Stimulated activated CD4-positive, alpha-beta T cell treated with anti-CD3 and anti-CD28 coated beads, Interleukin-15, amount 100 ng/mL, for 24 hours (primary cell): Measurements from ENCODE around the gene ATF3.

Experiments used
- DNase-seq: peaks from one replicate; pipeline ENCODE4 v3.0.0-alpha.2; 2020

Gene ATF3

DNA sequence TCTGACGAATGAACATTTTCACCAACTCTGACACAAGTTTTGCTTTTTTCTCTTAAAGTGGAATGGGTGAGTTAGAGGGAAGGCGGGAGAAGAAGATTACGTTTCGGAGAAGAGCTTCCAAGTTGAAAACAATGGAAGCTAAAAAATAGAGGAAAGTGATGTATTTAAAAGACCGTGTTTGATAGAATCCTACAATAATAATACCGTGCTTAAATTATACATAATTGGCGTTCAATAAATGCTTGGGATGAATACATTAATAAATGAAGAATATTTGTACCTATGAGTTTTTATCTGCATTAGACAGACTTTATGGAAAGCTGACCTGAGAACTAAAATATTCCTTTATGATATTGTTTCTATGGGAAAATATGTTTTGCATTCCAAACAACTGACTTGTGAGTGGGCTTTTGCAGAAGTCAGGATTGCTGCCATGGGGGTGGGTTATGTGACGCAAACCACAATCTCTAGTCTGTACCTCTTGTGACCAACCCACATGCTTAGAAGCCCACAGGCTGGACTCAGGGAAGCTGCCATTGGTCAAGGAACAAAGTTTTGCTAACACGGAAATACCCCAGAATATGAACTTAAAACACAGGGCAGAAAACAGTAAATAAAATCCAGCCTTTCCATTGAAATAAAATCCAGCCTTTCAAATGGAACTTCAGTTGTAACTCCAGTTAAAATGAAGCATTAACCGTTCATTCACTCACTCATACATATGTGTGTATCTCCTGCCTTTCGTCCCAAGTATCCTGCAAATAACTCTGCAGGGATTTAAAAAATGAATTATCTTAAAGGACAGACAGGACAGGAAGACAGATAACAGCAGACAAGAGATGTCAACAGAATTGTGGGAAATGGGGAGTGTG is 21.3 kb upstream of the ATF3 start:
- no peak for DNase-seq

DNA sequence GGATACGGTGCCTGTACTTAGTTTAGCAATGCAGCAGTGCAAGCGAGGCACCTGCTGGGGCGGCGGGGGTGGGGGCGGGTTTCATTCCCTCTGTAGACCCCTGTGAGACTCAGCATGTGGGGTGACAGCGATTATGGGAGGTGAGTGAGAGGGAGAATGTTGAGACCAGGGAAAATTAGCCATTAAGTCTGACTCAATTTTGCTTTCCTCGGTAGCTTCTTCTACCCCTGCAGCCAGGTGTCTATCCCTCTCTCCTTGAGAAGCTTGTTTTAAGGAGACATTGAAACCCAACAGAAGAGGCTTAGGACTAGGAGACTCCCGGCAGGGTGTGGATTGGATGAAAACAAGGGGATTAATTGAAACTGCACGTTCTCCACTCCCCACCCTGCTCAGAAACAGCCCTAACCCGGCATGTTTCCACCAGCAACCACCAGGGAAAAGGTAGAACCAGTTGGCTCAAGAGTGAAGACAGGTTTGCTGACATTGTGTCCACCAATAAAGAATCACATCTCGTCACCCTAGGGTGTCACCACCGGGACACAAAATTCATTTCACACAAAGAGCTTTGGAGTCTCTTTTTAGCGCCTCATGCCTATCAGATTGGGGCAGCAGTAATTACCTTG is 20.6 kb upstream of the ATF3 start:
- DNase-seq, result no peak

DNA sequence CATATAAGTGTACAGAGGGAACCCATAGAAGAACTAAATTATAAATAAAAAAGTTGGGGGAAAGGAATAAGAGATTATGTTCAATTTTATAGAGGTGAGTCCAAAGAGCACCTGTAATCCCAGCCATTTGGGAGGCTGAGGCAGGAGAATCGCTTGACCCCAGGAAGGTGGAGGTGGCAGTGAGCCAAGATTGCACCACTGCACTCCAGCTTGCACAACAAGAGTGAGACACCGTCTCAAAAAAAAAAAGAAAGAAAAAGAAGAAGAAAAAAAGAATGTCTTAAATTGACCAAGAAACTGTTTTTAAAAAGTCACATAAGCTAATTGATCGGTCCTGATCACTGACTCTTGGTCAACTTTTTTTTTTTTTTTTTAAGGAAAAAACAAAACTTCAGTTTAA is 19.1 kb upstream of the ATF3 start:
- no peak for DNase-seq

DNA sequence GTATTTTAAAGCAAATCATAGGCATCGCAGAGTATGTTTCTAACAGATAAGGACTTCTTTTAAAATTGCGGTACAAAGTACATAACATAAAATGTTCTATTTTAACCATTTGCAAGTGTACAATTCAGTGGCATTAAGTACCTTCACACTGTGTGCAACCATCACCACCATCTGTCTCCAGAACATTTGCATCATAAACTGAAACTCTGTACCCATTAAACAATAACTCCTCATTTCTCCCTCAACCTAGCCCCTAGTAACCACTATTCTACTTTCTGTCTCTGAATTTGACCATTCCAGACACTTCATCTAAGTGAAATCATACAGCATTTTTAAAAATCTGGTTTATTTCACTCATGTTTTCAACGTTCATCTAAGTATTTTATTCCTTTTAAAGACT is 16.6 kb upstream of the ATF3 start:
- no peak for DNase-seq

DNA sequence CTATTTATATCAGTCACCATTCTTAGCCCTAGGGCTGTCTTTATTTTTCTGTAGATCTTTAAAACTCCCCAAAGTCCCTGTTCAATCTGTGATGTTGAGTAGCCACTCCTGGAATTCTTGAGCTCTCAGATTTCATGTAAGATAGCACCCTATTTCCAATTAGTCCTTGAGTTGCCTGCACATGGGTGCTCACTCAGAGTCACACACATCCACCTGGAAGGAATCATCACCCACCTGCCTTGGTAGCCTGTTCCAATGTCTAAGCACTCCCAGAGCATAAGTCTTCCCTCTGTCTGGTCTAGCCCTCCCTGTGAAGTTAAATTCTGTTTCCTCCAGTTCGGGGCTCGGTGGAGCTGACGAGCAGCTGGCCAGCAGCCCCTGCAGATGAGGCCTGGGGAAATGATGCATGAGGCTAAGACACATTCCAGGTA is 14.7 kb upstream of the ATF3 start:
- no peak for DNase-seq

DNA sequence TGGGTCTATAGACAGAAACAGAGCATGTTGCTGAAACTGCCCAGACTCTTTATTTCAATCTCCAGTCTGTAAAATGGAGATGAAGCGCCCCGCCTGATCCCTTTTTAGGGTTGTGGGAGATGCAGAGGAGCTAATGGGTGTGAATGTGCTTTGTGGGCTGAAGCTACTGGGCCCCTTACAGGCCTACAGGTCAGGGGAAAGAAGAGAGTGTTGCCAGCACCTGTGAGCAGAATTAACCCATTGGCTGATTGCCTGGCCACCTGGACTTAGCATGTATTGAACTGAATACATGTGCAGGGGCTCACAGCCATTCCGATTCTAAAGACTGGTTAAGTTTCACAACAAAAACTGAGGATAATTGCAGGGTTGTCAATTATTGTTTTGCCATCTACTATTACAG is 13.9 kb upstream of the ATF3 start:
- no peak for DNase-seq

DNA sequence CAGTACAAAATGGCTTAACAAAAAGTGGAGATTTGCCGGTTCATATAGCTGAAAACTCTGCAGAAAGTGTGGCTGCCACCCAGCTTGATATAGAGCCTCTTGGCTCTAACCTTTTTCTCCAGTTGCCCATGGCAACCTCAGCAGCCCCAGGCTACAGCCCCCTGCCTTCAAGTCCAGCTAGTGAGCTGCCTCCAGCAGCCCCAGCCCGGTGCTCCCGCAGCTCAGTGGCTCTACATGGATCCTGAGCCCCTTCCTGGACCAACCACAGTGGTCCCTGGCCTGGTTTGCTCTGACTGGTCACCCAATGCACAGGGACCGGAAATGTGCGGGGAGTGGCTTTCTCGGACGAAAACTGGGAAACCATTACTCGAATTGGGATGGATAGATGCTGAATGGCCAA is 13.3 kb upstream of the ATF3 start:
- DNase-seq, result no peak

DNA sequence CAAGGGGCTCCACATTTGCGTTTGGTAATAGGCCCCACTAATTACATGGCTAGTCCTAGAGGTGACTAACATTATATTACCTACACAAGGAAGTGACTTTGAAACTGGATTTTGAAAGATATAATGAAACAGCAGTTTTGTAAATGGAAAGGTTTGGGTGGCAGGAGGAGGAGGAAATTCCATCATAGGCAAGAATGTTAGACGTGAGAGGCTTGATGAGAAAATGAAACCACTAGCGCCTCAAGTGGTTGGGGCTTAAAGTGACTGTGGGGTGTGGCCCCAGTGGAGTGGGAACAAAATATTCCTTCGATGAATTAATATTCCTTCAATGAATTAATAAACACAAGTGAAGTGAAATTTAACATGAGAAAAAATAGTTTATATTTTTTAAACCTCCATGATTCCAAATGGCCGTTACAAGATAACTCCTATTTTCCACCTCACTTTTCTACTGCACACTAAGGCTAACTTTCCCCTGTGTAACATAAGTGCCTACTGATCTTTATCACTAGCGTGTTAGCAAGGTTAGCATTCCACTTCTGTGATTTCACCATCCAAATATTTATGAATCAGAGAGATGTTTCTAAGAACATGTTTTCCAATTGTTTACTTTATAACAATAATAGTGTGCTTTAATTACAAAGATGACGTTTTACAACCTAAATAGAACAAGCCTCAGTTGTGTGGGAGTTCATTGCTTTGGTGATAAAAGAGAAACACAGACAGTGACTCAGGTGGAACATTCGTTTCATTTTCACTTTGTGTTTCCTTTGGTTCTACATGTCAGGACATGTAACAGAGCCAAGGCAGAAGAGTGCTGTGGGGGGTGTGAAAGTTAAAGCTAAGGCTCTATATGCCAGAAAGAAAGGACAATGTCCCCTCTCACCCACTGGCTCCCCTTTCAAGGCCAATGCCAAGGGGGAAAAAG is 12.5 kb upstream of the ATF3 start:
- DNase-seq, result peak; percentile 58

DNA sequence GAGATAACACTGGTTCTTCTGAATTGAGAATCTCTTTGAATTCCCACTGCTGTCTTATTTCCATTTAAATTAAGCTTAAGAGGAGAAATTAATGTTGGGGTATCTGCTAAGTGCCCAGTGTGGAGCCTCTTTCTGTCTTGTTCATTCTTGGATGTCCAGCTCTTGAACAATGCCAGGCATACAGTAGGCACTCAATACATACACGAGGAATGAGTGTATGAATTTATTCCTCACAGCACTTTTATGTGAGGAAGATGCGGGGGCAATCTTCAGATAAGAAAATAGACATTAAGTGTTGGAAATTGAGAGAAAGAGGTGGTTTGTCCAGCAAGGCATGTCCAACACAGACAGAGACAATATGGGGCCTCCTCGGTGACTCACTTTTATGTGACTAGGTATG is 11.8 kb upstream of the ATF3 start:
- no peak for DNase-seq

DNA sequence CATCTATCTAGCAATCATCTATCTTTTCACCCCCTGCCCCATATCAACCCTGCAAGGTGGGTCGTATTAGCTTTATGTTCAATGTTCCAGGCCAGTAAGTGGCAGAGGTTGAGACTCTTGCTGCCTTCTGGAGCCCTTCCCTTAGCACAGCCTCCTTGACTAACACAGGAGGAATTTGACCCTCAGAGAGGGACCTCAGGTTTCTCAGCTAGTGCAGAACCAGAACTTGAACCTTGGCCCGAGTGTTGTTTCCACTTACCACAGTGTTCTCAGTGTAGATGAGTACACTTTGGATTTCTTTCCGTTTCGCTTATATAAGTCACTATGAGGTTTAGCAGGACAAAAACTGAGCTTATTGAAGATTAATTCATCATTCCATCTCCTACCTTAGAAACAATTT is 11.1 kb upstream of the ATF3 start:
- no peak for DNase-seq

DNA sequence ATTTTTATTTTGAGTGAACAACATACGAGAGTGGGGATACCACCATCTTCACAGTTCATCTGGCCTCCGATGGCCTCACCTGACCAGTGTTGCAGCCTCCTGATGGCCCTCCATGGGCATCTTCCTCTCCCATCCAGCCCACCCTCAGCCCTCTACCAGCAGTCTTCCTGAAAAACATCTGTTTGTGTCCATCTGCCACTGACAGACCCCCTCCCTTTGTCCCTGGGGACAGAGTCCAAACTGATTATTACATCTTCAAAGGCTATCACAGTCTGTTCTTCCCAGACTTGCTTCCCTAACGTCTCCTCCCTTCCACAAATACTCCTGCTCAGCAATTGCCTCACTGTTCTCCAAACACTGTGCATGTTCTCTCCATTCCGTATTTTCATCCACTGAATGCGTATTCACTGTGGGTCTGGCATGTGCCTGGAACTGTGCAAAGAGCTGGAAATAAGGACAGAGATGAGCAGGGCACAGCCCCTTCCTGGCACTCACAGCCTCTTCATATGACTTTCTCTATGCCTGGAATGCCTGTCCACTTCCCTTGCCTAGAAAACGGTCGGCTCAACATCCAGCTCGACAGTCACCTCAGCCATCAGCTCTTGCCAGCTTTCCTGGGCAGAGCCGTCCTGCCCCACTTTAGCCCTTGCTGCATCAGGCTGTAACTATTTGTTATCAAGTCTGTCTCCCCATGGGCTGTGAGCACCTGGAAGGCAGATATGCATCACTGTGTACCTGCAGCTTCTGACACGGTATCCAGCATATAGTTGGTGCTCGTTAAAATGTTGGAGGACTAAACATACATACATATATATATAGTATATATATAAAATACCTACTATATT is 8.3 kb upstream of the ATF3 start:
- DNase-seq, result no peak

DNA sequence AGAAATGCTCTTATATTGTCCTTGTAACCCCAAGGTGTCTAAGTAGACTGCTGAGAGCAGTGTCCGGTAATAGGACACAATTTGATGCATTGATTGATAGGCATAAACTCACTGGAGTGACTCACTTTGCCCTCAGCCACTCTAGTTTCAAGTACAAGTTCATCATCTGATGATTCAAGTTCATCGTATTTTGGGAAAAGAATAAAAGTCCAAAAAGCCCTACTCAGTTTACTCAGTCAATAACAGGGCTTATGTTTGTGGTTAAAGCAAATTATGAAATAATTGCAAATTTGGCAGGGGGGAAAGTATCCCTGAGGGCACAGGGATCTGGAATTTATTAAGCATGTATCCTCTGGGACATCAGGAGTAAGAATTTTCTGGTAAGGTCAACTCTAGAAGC is 7.6 kb upstream of the ATF3 start:
- DNase-seq, result peak; percentile 30

DNA sequence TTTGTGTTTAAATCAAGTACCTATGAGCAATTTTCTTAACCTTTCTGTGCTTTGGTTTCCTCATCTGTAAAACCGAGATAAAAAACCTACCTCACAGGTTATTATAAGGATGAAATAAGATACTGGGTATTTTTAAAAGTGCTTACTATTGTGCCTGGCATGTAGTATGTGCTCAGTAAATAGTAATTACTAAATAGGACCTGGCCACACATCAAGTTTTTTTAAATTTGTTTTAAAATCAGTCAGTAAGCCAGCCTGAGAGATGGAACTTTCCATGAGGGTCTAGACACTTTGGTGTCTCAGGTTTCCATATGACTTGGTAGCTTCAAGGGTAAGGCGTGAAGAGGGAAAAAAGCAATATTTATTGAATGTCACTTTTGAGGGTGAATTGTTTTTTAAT is 7.0 kb upstream of the ATF3 start:
- no peak for DNase-seq

DNA sequence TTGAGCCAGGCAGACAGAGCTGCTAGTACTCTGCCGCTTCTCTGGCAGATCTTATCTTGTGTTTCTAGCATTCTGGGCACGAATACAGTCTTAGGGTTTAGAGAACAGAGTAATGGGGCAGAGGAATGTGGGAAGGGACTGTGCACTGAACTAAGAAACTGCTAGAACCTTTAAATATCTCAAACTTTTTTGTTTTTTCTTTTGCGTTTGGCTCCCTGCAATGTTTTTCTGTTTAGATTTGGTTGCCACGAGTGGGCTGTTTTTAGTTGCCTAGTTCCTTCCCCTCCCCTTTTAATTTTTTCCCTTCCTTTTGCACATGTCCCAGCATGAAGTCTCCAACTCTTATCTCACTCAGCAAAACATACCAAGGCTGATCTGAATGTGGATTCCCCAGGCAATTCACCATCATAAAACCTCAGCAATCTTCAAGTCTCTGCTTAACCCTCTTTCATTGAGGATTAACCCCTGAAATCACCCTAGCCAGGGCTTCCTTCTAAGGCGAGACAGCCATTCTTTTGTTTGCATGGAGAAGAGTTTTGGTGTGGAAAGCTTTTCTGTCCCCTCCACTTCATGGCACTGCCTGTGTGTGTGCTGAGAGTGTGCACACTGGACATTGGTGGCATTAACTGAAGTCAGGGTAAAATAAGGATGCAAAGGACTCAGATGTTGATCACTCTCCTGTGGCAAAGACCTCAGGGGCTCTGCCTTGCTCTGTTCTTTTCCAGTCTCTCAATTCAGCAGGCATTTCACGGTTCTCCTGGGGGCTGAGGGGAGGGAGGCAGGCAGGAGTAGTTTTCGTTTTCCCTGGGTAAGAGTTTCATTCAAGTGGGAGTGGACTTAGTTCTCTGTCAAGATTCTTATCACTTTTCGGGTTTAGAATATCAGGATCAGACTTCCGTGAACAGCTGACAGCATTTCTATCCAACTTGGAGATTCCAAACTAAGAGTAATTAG is 2.8 kb upstream of the ATF3 start:
- no peak for DNase-seq

DNA sequence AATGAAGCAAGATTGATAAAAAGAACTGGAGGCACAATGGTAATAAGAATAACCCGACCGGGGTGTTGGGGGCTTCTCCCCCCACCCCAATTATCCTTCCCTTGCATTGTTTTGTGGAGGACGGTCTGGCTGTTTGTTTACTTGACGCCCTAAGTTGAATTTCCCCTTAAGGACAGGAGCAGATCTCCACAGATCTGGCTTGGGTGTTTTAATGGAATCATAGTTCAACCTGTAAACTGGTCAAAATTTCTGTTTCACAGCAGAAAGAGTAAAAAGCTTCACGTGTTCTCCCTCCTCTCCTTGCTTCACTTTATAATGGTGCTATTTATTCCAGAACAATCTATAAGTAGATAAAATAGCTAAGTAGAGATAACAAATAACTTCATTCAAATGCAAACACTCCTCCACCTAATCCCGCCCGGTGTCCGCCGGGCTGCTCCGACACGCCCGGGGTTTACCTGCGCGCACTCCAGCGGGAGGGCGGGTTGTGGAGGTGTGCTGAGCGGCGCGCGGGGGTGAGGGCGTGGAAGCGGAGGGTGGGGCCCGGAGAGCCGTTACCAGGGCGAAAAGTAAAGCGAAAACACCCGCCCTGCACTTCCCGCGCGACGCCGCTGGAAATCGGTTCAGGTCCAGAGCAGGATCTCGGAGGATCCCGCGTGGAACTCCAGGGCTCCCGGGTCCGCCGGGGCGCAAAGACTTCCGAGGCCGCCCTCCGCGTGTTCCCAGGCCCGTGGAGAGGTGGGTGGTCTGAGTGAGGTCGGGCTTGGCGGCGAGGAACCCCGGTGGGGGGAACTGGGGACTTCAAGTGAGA is 2.0 kb upstream of the ATF3 start:
- peak; percentile 64 for DNase-seq

DNA sequence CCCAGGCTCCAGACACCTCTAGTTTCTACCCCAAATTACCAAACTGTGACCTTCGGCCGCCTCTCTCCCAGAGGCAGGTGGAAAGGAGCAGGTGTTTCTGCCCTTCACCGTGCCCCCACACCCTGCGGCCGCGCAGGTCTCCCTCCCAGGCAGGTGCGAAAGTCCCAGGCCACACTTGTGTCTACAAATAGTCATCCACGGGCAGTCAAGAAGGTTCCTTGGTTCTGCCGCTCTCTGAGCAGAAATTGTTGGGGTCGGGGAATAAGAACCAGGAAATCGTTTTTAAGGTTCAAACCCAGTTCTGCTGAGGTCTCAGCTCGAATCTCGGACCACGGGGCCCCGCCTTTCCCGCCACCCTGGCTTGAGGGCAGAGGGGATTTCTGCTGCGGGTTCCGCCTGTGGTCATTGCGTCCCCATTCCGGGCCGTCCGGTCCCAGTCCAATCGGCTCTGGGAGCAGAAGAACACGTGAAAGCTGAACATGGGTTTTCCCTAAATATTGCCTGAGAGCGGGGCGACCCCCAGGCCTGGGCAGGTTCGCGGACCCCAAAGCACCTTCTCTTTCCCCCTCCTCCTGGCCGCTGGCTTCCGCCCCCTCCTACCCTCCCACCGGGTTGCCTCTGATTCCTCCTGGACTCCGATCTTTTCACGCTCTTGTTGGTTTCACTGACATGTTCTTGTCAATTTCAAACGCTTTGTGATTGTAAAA is 1.2 kb upstream of the ATF3 start:
- DNase-seq, result peak; percentile 20

DNA sequence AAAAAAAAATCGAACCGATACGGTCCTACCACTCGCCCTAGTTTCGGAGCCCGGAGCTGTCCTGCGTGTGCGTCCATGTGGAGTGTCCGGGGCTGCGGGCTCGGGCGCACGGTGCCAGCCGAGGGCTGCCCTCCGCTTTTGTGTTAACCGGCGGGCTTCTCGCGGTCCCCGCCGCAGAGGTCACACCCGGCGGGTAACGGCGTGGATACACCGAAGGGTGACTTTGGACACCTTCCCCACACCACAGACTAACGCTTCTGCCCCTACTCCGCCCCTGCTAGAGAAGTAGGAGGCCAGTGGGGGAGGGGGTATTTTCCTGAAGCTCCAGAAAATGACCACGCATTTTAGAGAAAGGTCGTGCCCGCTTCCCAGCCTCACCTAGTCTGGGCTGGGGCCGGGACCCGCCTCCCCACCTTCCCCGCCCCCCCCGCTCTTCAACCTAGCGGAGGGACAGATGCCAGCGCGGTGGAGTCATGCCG is 609 bp upstream of the ATF3 start:
- no peak for DNase-seq

DNA sequence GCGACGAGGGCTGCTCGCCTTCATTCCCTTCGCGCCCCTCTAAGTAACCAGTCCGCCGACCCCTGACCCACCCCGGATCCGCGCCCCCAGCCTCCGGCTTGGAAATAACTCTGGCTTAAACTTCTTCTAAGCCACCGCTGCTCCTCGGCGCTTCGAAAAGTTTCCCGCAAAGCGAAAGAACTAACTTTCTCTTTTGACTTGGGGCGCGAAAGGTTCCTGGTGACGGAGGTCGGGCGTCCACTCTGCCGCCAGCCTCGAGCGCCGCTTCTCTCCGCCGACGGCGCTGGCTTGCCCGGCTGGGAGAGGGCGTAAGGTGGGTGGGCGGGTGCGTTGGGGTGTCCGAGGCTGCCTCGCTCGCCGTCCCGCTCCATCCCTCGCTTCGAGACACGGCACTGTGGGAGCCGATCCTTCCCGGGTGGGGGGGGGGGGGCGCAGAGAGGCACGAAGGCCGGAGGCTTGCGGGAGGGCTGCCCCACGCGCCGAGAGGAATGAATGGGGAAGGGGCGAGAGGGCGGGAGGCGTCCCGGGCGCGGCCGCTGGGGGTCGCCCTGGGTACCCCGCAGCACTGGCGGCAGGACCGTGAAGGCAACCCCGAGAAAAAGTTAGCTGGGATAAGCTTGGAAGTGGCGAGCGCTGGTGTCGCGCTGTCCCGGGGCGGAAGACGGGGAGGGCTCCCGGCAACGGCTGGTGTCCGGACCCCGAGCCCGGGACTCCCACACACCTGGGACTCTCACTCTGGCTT is 569 bp downstream of the ATF3 start:
- DNase-seq, result peak; percentile 62
